Measurements from ENCODE around the gene RTL10.
A peak's percentile ranks its signal among the peaks of the same experiment; 100 is the strongest.

Gene RTL10

GRCh38 chr22:19859861-19860510 lies 5.3 kb upstream of the RTL10 start:
- no peak for DNase-seq

GRCh38 chr22:19857382-19857781 lies 2.7 kb upstream of the RTL10 start:
- no peak for DNase-seq

GRCh38 chr22:19855504-19856409 lies 1.1 kb upstream of the RTL10 start:
- DNase-seq: peak; percentile 28

- DNase-seq: peak; percentile 23
These were observed 546 bp downstream of the RTL10 start for GRCh38 chr22:19853879-19854777.

- peak; percentile 2 for DNase-seq
These were observed 1.4 kb downstream of the RTL10 start for GRCh38 chr22:19853058-19853878.

GRCh38 chr22:19852177-19852781 lies 2.4 kb downstream of the RTL10 start:
- no peak for DNase-seq

GRCh38 chr22:19851291-19852176 lies 3.1 kb downstream of the RTL10 start:
- no peak for DNase-seq

GRCh38 chr22:19850763-19851109 lies 3.9 kb downstream of the RTL10 start:
- DNase-seq: no peak

GRCh38 chr22:19849835-19850762 lies 4.6 kb downstream of the RTL10 start:
- no peak for DNase-seq

- no peak for DNase-seq
These were observed 6.1 kb downstream of the RTL10 start for GRCh38 chr22:19848298-19849224.

- no peak for DNase-seq
These were observed 7.4 kb downstream of the RTL10 start for GRCh38 chr22:19847345-19847632.

GRCh38 chr22:19846620-19847344 lies 7.9 kb downstream of the RTL10 start:
- no peak for DNase-seq

- no peak for DNase-seq
These were observed 9.5 kb downstream of the RTL10 start for GRCh38 chr22:19845054-19845722.

GRCh38 chr22:19844377-19845053 lies 10.2 kb downstream of the RTL10 start:
- no peak for DNase-seq

GRCh38 chr22:19843857-19844376 lies 10.8 kb downstream of the RTL10 start:
- no peak for DNase-seq

GRCh38 chr22:19843107-19843856 lies 11.4 kb downstream of the RTL10 start:
- no peak for DNase-seq
